Activated CD8-positive, alpha-beta memory T cell treated with anti-CD3 and anti-CD28 coated beads, Interleukin-2, amount 50 U/mL, for 1 hour (primary cell): Measurements from ENCODE around the gene HOXB9.

Experiments used
- DNase-seq: peaks from one replicate; pipeline ENCODE4 v3.0.0-alpha.2; 2020; ENCODE audit errors: extremely low read depth

The HOXB9 gene

DNA sequence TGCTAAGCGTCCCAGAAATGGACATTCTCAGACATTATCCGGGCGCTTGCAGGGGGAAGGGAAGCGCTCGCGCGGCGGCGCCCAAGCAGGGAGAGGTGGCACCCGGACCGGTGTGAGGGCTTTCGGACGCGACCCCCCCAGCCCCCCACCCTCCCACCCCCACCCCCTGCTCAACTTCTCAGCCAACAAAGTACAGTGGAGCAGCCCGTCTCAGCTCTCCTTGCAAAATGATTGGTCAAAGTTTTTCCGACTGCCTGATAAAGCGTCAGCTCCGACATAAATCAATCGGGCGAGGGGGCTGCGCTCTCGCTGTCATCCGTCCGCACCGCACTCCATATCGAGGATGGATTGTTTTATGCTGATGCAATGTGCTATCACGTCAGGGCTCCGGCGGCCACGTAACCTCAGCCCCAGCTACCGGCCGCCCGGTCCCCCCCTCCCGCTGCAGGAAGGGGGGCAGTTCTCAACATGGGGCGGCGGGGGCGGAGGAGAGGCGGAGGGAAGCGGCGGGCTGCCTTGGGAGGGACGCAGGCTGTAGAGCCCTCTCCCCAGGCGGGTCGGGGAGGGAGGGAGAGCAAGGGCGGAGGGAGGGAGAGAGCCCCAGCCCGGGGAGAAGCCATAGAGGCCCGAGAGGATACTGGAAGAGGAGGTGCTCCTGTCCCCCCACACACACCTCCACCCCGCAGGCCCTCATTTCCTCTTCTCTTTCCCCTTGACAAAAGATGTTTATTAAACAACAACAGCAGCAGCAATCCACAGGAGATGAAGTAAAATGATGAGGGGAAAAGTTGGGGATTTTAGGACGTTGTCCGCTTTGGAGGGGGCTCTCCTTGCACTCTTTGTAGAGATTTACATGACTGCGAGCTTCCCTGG, at the start of gene HOXB9:
HOXB9 (minus strand) TSS at position 114 of the 873 bp plus-strand sequence; CDS start at position 25, 89 bp downstream.
- no peak for DNase-seq

DNA sequence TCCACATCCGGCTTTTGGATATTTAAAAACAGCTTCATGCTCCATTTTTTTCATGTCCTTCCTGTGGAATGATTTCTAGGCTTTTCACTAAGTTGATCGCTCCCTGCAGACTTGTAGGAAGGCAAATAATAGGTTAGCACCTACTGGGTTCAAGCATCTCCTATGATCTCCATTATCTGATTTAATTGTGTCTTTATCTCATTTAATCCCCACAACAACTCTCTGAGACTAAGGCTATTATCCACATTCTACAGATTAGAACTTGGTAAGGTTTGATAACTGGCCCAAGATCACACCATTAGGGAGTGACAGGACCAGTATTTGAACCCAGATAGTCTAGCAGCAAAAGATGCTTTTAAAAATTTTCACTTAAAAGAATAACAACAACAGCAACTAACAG, 46.2 kb upstream of the HOXB9 start:
- DNase-seq = no peak

- DNase-seq = peak; percentile 21
Observed at GRCh38 chr17:48671697-48672171, 45.6 kb upstream of the HOXB9 start.

GRCh38 chr17:48663134-48663924, 37.2 kb upstream of the HOXB9 start:
- no peak for DNase-seq

- no peak for DNase-seq
Observed at GRCh38 chr17:48655913-48656312, 29.8 kb upstream of the HOXB9 start.

DNA sequence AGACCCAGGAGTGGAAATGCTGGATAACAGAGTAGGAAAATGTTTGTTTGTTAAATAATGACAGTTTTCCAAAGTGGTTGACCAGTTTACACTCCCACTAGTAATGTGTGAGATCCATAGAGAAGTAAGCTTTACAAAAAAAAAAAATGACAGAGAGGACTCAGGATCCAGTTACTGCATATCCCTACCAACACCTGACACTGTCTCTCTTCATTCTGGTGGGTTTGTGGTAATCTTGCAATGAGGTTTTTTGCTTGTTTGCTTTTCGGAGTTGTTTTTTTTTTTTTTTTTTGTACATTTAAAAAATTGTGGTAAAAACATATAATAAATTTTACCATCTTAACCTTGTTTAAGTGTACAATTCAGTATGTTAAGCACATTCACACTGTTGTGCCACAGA, 23.6 kb upstream of the HOXB9 start:
- no peak for DNase-seq

DNA sequence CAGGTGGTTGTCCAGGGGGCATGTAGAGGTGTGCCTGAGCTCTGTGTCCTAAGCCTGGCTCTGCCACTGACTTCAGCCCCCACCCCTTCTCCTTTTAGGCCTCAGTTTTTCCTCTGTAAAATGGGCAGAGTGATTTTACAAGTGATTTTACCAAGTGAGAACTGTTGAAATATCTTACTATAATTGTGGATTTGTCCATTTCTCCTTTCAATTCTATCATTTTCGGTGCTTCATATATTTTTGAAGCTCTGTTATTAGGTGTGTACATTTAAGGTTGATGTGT, 21.7 kb upstream of the HOXB9 start:
- no peak for DNase-seq

GRCh38 chr17:48647103-48647962, 21.2 kb upstream of the HOXB9 start:
- DNase-seq = no peak

GRCh38 chr17:48646183-48647102, 20.3 kb upstream of the HOXB9 start:
- DNase-seq = no peak

DNA sequence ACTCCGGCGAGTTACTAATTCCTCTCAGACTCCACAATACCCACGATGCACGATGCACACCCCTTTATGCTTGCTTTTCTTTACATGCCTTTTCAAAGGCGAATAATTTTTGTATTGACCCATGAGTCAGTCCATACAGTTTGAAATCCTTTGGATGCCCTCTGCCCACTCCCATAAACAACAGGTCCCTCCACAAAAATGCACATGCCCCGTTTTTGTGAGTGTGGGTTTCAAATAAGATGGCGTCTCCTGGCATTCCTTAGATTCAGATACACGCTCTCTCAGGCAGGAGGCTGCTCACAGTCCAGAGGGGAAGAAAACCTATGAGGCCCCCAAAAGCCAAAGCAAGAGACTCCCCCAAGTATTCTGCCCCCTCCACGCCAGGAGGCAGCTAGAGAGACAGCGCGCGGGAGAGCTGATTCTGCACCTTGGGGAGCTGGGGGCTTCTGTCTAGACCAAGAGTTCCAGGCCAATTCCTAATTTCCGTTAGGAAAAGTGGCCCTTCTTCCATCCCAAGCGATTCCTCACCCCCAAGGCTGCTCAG, 19.6 kb upstream of the HOXB9 start:
- DNase-seq = no peak

GRCh38 chr17:48644910-48645557, 18.9 kb upstream of the HOXB9 start:
- DNase-seq = no peak

GRCh38 chr17:48644159-48644558, 18.0 kb upstream of the HOXB9 start:
- no peak for DNase-seq

- DNase-seq = no peak
Observed at GRCh38 chr17:48643697-48644012, 17.5 kb upstream of the HOXB9 start.

DNA sequence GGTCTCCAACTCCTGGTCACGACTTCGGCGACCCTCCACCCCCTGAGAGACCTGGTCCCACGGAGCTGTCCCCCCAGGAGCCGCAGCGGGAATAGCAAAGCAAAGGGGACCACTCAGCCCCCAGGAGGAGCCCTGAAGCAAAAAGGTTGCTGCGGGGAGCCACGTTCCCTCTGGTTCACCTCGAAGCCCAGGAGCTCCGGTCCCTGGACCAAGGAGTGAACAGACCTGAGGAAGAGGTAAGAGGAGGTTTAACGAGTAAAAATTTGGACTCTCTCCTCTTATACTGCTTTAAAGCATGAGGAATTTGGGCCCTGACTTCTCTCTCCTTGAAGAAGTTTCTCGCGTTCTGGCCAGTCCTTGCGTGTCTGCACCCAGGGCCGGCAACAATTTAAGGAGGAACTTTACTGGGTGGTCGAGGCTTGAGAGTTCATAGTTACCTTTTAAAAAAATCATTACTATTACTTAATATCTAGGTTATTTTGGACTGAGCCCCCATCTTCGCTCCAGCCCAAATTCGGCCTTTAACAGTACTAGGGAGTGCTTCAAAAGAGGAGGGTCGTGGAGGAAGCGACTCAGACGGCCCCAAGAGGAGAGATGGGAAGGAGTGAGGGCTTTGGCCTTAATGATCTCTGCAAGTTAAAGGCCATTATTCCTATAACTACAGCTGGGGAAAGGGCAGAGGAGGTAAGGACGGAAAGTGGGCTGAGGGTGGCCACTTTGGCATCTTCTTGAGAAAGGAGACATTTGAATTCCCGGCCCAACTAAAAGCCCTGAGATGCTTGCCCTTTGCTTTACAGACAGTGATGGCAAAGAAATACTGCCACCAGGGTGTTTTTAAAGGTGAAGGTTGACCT, 16.9 kb upstream of the HOXB9 start:
- no peak for DNase-seq

- DNase-seq = no peak
Observed at GRCh38 chr17:48642059-48642842, 16.1 kb upstream of the HOXB9 start.

DNA sequence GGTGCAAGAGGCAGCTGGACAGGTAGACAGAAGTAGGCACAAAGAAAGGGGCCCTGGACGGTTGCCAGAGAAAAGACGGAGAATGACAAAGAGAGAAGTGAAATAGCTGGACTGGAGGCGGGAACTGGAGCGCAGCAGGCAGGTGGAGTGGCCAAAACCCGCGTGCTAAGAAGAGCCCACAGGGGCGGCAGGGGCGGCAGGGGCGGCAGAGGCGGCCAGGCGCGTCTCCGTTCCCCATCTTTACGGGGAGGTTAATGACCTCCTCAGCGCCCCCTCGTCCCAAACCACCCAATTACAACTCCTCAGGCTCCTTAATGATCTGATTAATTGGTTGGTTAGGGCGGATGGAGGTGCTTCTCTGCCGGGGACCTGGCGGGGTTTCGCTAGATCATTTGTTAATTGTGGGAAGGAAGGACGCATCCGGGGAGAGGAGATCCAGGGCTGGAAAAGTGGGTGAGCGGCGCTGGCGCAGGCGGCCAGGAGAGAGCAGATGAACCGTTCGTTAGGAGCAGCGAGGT, 15.4 kb upstream of the HOXB9 start:
- DNase-seq = no peak

GRCh38 chr17:48640858-48641180, 14.7 kb upstream of the HOXB9 start:
- no peak for DNase-seq
